Measurements from ENCODE around the gene AKAP12. TPM values are rescaled to one million over a fixed set of nuclear protein-coding genes. Genes with fewer than 3 reads are reported as not detected.
"Not testable (repeated sequence)": the region's sequence is repeated elsewhere in the genome, so short reads cannot be mapped to it uniquely, and the experiment has no call there.

Gene AKAP12
- total RNA-seq, 1 donor from 2014 or later = 40.8 TPM

GRCh38 chr6:151310852-151311767, 71.3 kb downstream of the AKAP12 start:
- H3K4me3 ChIP-seq = no peak overlapping the region
- DNase-seq (no peak), ATAC-seq (no peak)
- H3K36me3 ChIP-seq = no peaks in the 10 kb centered on the region
- no peaks in the 10 kb centered on the region for H3K27me3 ChIP-seq
- no peaks in the 10 kb centered on the region for H3K4me1 ChIP-seq
- H3K27ac ChIP-seq = no peak overlapping the region
- no peaks in the 10 kb centered on the region for H3K9me3 ChIP-seq
- TF ChIP-seq CTCF (IDR thresholded peaks at IDR 0.05) = no peak
- intact Hi-C loops (cut with DNase I) = no loop called here

- no peak for ATAC-seq
- Histone ChIP-seq H3K27me3 (no peaks in the 10 kb centered on the region), H3K9me3 (no peaks in the 10 kb centered on the region), H3K4me1 (no peaks in the 10 kb centered on the region), H3K36me3 (no peaks in the 10 kb centered on the region), H3K27ac (no peak overlapping the region), H3K4me3 (no peak overlapping the region)
- DNase-seq = no peak
- intact Hi-C loops (cut with DNase I) = no loop called here
- TF ChIP-seq CTCF (IDR thresholded peaks at IDR 0.05) = no peak
Measured at GRCh38 chr6:151313066-151313491, 73.3 kb downstream of the AKAP12 start.

- H3K4me3 ChIP-seq; ATAC-seq; H3K9me3 ChIP-seq; H3K27me3 ChIP-seq; DNase-seq; intact Hi-C loops (cut with DNase I); H3K36me3 ChIP-seq; H3K27ac ChIP-seq; H3K4me1 ChIP-seq: not testable (repeated sequence)
Measured at GRCh38 chr6:151315661-151316060, 75.9 kb downstream of the AKAP12 start.

- H3K27me3 ChIP-seq = no peaks in the 10 kb centered on the region
- no peaks in the 10 kb centered on the region for H3K9me3 ChIP-seq
- ATAC-seq = no peak
- H3K4me1 ChIP-seq = no peaks in the 10 kb centered on the region
- intact Hi-C loops (cut with DNase I) = no loop called here
- H3K27ac ChIP-seq = no peak overlapping the region
- no peak overlapping the region for H3K4me3 ChIP-seq
- no peak for DNase-seq
- TF ChIP-seq CTCF (IDR thresholded peaks at IDR 0.05) = no peak
- no peaks in the 10 kb centered on the region for H3K36me3 ChIP-seq
Measured at GRCh38 chr6:151317103-151317994, 77.6 kb downstream of the AKAP12 start.

- Histone ChIP-seq H3K4me1 (no peaks in the 10 kb centered on the region), H3K4me3 (no peak overlapping the region), H3K27ac (no peak overlapping the region), H3K27me3 (no peaks in the 10 kb centered on the region), H3K36me3 (no peaks in the 10 kb centered on the region), H3K9me3 (no peaks in the 10 kb centered on the region)
- no peak for DNase-seq
- no peak for TF ChIP-seq CTCF (IDR thresholded peaks at IDR 0.05)
- ATAC-seq = no peak
- intact Hi-C loops (cut with DNase I) = no loop called here
Measured at GRCh38 chr6:151317995-151318365, 78.2 kb downstream of the AKAP12 start.

GRCh38 chr6:151320140-151320539, 80.4 kb downstream of the AKAP12 start:
- Histone ChIP-seq H3K27me3 (no peaks in the 10 kb centered on the region), H3K36me3 (no peaks in the 10 kb centered on the region)
- intact Hi-C loops (cut with DNase I) = no loop called here

More at GRCh38 chr6:151320140-151320539, 80.4 kb downstream of the AKAP12 start:
- H3K4me3 ChIP-seq = no peak overlapping the region
- no peak for TF ChIP-seq CTCF (IDR thresholded peaks at IDR 0.05)
- peaks cover 14% of the 10 kb centered on the region for H3K4me1 ChIP-seq
- no peaks in the 10 kb centered on the region for H3K9me3 ChIP-seq
- DNase-seq (no peak), ATAC-seq (no peak)
- H3K27ac ChIP-seq = no peak overlapping the region
